ENCODE data around the gene CENPX. TPM values are rescaled to one million over a fixed set of nuclear protein-coding genes. Genes with fewer than 3 reads are reported as not detected.

Gene CENPX
- total RNA-seq, 2 donors from 2014 or later: 82.6 to 174 TPM

- Mint-ChIP-seq H3K4me3 (no peak overlapping the region), H3K9me3 (no peaks in the 10 kb centered on the region), H3K27ac (no peak overlapping the region), H3K27me3 (no peaks in the 10 kb centered on the region), H3K36me3 (no peaks in the 10 kb centered on the region), H3K4me1 (ENCODE audit: low read depth in 2 of 2) (no peaks in the 10 kb centered on the region)
- ATAC-seq (no peak), DNase-seq (ENCODE audit: low spot score) (no peak)
Measured at GRCh38 chr17:82011617-82012187, 11.0 kb downstream of the CENPX start.

DNA sequence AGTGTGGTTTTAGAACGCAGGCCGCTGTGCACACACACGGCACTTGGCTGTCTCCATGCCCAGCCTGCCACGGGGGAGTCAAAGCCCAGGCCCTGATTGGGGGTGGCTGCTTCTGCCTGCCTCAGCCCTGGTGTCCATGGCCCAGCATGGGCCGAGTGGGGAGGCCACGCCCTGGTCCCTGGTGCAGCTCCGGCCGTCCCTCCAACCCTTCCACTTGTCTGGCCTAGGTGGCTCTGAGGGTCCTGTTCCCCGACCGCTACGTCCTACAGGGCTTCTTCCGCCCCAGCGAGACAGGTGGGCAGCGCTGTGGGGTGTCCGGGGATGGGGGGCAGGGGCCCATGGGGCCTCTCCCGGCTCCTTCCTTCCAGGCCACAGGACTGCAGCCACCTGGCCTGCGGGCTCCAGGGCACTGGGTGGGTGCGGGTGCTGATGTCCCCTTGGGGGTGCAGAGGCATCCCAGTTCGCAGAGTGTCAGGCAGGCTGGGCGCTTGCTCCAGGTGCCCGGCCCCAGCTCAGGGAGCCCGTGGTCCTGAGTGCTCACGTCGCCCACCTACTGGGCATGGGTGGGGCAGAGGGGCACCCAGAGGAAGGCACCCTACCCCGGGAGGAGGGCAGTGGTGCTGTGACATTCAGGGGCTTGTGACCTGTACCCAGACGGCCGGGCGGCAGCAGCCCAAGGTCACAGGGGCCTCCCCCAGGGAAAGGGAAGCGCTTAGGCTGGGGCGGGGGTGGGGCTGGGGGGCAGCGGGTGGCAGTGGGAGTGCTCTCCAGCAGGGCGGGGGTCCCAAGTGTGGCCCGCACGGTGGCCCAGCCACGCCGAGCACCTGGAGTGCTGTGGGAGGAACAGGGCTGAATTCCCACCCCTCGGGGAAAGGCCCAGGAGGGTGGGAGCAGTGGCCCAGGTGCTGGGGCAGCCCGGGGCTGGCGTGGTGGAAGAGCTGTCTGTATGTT, 11.8 kb downstream of the CENPX start:
- Mint-ChIP-seq H3K36me3 (no peaks in the 10 kb centered on the region), H3K4me1 (ENCODE audit: low read depth in 2 of 2) (no peaks in the 10 kb centered on the region), H3K27me3 (no peaks in the 10 kb centered on the region), H3K27ac (no peak overlapping the region), H3K4me3 (no peak overlapping the region), H3K9me3 (no peaks in the 10 kb centered on the region)
- ATAC-seq: no peak
- DNase-seq (ENCODE audit: low spot score): no peak

- DNase-seq (ENCODE audit: low spot score) (no peak), ATAC-seq (no peak)
- no peaks in the 10 kb centered on the region for H3K27me3 Mint-ChIP-seq
- H3K27ac Mint-ChIP-seq: no peak overlapping the region
- H3K4me1 Mint-ChIP-seq (ENCODE audit: low read depth in 2 of 2): no peaks in the 10 kb centered on the region
- no peaks in the 10 kb centered on the region for H3K9me3 Mint-ChIP-seq
- H3K4me3 Mint-ChIP-seq: no peak overlapping the region
- H3K36me3 Mint-ChIP-seq: no peaks in the 10 kb centered on the region
Measured at GRCh38 chr17:82009413-82009812, 13.3 kb downstream of the CENPX start.

- no peak overlapping the region for H3K4me3 Mint-ChIP-seq
- H3K4me1 Mint-ChIP-seq (ENCODE audit: low read depth in 2 of 2): no peaks in the 10 kb centered on the region
- H3K27ac Mint-ChIP-seq: no peak overlapping the region
- DNase-seq (ENCODE audit: low spot score) (no peak), ATAC-seq (no peak)
- H3K9me3 Mint-ChIP-seq: no peaks in the 10 kb centered on the region
- no peaks in the 10 kb centered on the region for H3K27me3 Mint-ChIP-seq
- H3K36me3 Mint-ChIP-seq: no peaks in the 10 kb centered on the region
Measured at GRCh38 chr17:82008941-82009405, 13.7 kb downstream of the CENPX start.

- no peaks in the 10 kb centered on the region for H3K9me3 Mint-ChIP-seq
- ATAC-seq (no peak), DNase-seq (ENCODE audit: low spot score) (no peak)
- H3K4me1 Mint-ChIP-seq (ENCODE audit: low read depth in 2 of 2): no peaks in the 10 kb centered on the region
- no peak overlapping the region for H3K4me3 Mint-ChIP-seq
- H3K36me3 Mint-ChIP-seq: no peaks in the 10 kb centered on the region
- H3K27ac Mint-ChIP-seq: no peak overlapping the region
- H3K27me3 Mint-ChIP-seq: no peaks in the 10 kb centered on the region
Measured at GRCh38 chr17:82008258-82008940, 14.3 kb downstream of the CENPX start.

DNA sequence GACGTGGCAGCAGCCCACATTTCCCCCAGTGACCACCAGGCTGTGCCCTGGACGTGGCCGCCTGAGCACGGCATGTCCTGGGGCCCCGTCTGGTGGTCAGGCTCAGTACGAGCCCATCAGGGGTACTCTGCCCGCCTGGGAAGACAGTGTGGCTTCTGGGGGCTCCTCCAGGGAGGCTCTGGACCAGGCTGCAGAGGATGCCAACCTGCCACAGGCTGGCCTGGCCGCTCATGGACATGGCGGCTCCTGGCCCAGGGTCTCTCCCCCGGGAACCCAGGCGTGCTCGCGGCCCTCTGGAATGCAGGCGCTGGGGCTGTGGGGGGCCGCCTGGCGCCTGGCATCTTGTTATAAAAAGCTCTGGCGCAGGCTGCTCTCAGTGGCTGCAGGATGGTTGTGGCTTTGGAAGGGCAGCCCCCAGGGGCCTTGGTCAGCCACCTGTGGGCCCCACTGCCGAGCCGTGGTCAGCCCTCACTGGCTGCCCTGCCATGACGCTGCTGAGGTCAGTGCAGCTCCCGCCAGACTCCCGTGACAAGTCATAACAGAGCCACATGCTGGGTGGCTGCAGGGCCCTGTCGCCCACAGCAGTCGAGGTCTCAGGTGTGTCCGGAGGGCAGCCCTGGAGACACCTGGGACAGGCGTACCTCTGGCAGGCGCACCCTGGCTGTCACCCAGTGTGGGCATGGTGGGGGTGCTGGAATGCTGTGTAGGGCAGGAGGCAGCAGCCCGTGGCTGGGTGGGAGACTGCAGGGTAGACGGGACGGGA, 15.0 kb downstream of the CENPX start:
- Mint-ChIP-seq H3K4me1 (ENCODE audit: low read depth in 2 of 2) (no peaks in the 10 kb centered on the region), H3K27me3 (no peaks in the 10 kb centered on the region), H3K36me3 (no peaks in the 10 kb centered on the region), H3K27ac (no peak overlapping the region), H3K4me3 (no peak overlapping the region), H3K9me3 (no peaks in the 10 kb centered on the region)
- DNase-seq (ENCODE audit: low spot score) (no peak), ATAC-seq (no peak)

GRCh38 chr17:82007228-82007494, 15.5 kb downstream of the CENPX start:
- DNase-seq (ENCODE audit: low spot score) (no peak), ATAC-seq (no peak)
- no peak overlapping the region for H3K27ac Mint-ChIP-seq
- H3K9me3 Mint-ChIP-seq: no peaks in the 10 kb centered on the region
- no peak overlapping the region for H3K4me3 Mint-ChIP-seq
- no peaks in the 10 kb centered on the region for H3K36me3 Mint-ChIP-seq
- H3K4me1 Mint-ChIP-seq (ENCODE audit: low read depth in 2 of 2): no peaks in the 10 kb centered on the region
- H3K27me3 Mint-ChIP-seq: no peaks in the 10 kb centered on the region

- ATAC-seq (no peak), DNase-seq (ENCODE audit: low spot score) (no peak)
- H3K4me1 Mint-ChIP-seq (ENCODE audit: low read depth in 2 of 2): no peaks in the 10 kb centered on the region
- no peaks in the 10 kb centered on the region for H3K9me3 Mint-ChIP-seq
- H3K27me3 Mint-ChIP-seq: no peaks in the 10 kb centered on the region
- H3K27ac Mint-ChIP-seq: no peak overlapping the region
- no peaks in the 10 kb centered on the region for H3K36me3 Mint-ChIP-seq
- H3K4me3 Mint-ChIP-seq: no peak overlapping the region
Measured at GRCh38 chr17:82006468-82007227, 16.0 kb downstream of the CENPX start.

GRCh38 chr17:82005701-82006348, 16.9 kb downstream of the CENPX start:
- no peak for DNase-seq (ENCODE audit: low spot score)
- Mint-ChIP-seq H3K27ac (no peak overlapping the region), H3K36me3 (no peaks in the 10 kb centered on the region), H3K4me1 (ENCODE audit: low read depth in 2 of 2) (no peaks in the 10 kb centered on the region), H3K9me3 (no peaks in the 10 kb centered on the region), H3K27me3 (no peaks in the 10 kb centered on the region), H3K4me3 (no peak overlapping the region)
- no peak for ATAC-seq

DNA sequence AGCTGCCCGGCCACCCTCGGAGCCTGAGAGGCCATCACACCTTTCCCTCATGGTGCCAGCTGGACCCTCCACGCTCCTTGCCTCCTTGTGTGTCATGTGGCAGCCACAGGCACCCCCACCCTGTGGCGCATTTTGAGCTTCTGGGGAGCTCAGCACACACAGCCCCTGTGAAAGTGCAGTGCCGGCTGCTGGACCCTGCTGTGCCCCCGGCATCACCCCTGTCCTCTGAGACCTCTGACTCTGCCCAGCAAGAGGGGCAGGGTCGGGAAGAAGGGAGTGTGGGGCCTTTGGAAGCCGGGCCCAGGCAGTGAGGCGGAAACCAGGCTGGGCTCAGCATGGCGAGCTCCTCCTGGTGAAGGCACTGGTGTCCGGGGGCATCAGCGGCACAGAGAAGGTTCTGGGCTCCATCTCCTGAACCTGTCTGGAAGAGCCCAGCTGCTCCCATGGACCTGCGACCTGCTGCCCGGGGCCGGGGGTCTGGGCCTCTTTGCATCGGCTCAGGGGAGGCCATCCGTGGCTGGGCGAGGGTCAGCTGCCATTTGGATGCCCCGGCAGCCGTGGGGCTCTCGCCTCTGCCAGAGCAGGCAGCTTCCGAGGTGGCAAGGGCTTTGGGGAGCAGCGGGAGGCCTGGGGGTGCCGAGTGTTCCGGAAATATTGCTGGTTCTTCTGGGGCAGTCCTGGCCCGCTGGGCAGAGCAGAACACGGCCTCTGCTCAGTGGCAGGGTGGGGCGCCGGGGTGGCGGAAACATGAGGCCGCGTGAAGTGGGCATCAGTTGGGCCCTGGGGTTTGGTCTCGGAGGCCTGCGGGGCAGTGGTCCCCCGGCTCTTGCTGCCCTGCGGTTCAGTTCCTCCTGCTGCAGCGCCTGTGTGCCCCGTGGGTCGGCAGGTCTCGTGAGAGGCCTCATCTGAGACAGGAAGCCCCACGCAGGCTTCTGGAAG, 17.9 kb downstream of the CENPX start:
- Mint-ChIP-seq H3K4me1 (ENCODE audit: low read depth in 2 of 2) (no peaks in the 10 kb centered on the region), H3K27me3 (no peaks in the 10 kb centered on the region), H3K36me3 (no peaks in the 10 kb centered on the region), H3K4me3 (no peak overlapping the region), H3K9me3 (no peaks in the 10 kb centered on the region), H3K27ac (no peak overlapping the region)
- DNase-seq (ENCODE audit: low spot score) (no peak), ATAC-seq (no peak)

- H3K4me3 Mint-ChIP-seq: no peak overlapping the region
- no peaks in the 10 kb centered on the region for H3K9me3 Mint-ChIP-seq
- H3K27me3 Mint-ChIP-seq: no peaks in the 10 kb centered on the region
- H3K36me3 Mint-ChIP-seq: no peaks in the 10 kb centered on the region
- DNase-seq (ENCODE audit: low spot score) (no peak), ATAC-seq (no peak)
- no peak overlapping the region for H3K27ac Mint-ChIP-seq
- H3K4me1 Mint-ChIP-seq (ENCODE audit: low read depth in 2 of 2): no peaks in the 10 kb centered on the region
Measured at GRCh38 chr17:82003411-82004381, 19.0 kb downstream of the CENPX start.

All from natural killer cell treated with Interleukin-12 subunit alpha and Interleukin-12 subunit beta and Interleukin-15 and Interleukin-18, amount 100 ng/mL, for 72 hours (primary cell).